Measurements from ENCODE around the gene CREBRF.

GRCh38 chr5:173144200-173145176 lies 88.3 kb downstream of the CREBRF start, which contains the start of gene BNIP1:
- TF ChIP-seq POLR2A (IDR thresholded peaks at IDR 0.05) = peak; percentile 76
- TF ChIP-seq CTCF (IDR thresholded peaks at IDR 0.05) = peak; percentile 91 to 95 (median 94)

Data from right lobe of liver (tissue), 4 donors.